ENCODE data around the gene EVI2B.

DNA sequence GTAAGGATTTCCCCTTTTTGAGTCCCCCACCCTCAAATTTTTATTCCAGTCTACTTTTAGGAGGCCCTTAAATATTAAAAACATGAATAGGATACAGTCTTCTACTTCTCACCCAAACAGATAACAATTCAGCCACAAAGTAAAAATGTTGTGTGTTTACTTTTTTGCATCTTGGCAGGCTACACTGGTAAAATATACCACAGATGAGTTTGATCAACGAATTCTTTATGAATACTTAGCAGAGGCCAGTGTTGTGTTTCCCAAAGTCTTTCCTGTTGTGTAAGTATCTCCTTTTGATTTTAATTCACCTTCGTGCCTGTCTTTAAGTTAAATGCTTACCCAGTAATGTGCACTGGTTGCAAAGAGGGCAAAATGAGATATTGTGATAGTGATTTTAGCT lies 43.2 kb upstream of the EVI2B start:
- TF ChIP-seq, protein P1, sequence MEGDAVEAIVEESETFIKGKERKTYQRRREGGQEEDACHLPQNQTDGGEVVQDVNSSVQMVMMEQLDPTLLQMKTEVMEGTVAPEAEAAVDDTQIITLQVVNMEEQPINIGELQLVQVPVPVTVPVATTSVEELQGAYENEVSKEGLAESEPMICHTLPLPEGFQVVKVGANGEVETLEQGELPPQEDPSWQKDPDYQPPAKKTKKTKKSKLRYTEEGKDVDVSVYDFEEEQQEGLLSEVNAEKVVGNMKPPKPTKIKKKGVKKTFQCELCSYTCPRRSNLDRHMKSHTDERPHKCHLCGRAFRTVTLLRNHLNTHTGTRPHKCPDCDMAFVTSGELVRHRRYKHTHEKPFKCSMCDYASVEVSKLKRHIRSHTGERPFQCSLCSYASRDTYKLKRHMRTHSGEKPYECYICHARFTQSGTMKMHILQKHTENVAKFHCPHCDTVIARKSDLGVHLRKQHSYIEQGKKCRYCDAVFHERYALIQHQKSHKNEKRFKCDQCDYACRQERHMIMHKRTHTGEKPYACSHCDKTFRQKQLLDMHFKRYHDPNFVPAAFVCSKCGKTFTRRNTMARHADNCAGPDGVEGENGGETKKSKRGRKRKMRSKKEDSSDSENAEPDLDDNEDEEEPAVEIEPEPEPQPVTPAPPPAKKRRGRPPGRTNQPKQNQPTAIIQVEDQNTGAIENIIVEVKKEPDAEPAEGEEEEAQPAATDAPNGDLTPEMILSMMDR (IDR thresholded peaks at IDR 0.05) = no peak
- TF ChIP-seq POLR2A (IDR thresholded peaks at IDR 0.05) = no peak

Measured in lower leg skin (tissue), 3 donors.